Smooth muscle cell (in vitro differentiated cells): Measurements from ENCODE around the gene PNMA8B. TPM values are rescaled to one million over a fixed set of nuclear protein-coding genes. Genes with fewer than 3 reads are reported as not detected.

ENCODE experiments used
- DNase-seq: peaks from one replicate; lab custom pipeline; 2025; ENCODE audit not compliant: unreplicated experiment; lab: John Stamatoyannopoulos, UW
- H2AFZ ChIP-seq: fragments of 200-600 bp; sonication (generic); 2 replicates; pipeline ENCODE4 v1.6.0; 2016; ENCODE audit warnings: antibody characterized with exemption, low read depth, mild to moderate bottlenecking
- H3F3A ChIP-seq: fragments of 200-600 bp; sonication (generic); 2 replicates; pipeline ENCODE4 v1.6.0; 2017; ENCODE audit warnings: antibody characterized with exemption, low read depth
- H3K27ac ChIP-seq: fragments of 200-600 bp; sonication (generic); 2 replicates; pipeline ENCODE4 v1.5.1; 2016; ENCODE audit warnings: low read depth, mild to moderate bottlenecking
- H3K27me3 ChIP-seq: fragments of 200-600 bp; sonication (generic); 2 replicates; pipeline ENCODE4 v1.6.1; 2016; ENCODE audit warnings: low read depth, mild to moderate bottlenecking
- H3K36me3 ChIP-seq: fragments of 200-600 bp; sonication (generic); 2 replicates; pipeline ENCODE4 v1.5.1; 2016; ENCODE audit warnings: low read depth
- H3K4me1 ChIP-seq: fragments of 200-600 bp; sonication (generic); 2 replicates; pipeline ENCODE4 v1.5.1; 2016; ENCODE audit warnings: low read depth
- H3K4me2 ChIP-seq: fragments of 200-600 bp; sonication (generic); 2 replicates; pipeline ENCODE4 v1.6.0; 2016; ENCODE audit warnings: mild to moderate bottlenecking
- H3K4me3 ChIP-seq: fragments of 200-600 bp; sonication (generic); 2 replicates; pipeline ENCODE4 v1.5.1; 2016; ENCODE audit warnings: mild to moderate bottlenecking
- H3K79me2 ChIP-seq: fragments of 200-600 bp; sonication (generic); 2 replicates; pipeline ENCODE4 v1.6.0; 2016; ENCODE audit warnings: low read depth, mild to moderate bottlenecking
- H3K9ac ChIP-seq: fragments of 200-600 bp; sonication (generic); 2 replicates; pipeline ENCODE4 v1.6.0; 2016; ENCODE audit warnings: low read depth
- H3K9me3 ChIP-seq: fragments of 200-600 bp; sonication (generic); replicated peaks from 2 replicates; pipeline ENCODE4 v1.5.1; 2016; ENCODE audit warnings: low read depth
- H4K20me1 ChIP-seq: fragments of 200-600 bp; sonication (generic); 2 replicates; pipeline ENCODE4 v1.6.0; 2016; ENCODE audit warnings: low read depth
- WGBS: methylation state at CpG from one replicate; pipeline ENCODE4 v1.1.7; 2016; ENCODE audit warnings: low lambda C conversion rate; 5-methylcytosine and 5-hydroxymethylcytosine counted together
- polyA plus RNA-seq: library from polyadenylated mRNA; unstranded; fragments of >200 nt; fragmentation: Nextera tagmentation; extraction: Ambion mirVana; gene quantifications from 2 replicates; pipeline ENCODE4 v1.2.1, GENCODE V29; 2016
- total RNA-seq: library from RNA; depleted of rRNA; stranded (reverse); fragments of >200 nt; gene quantifications from 2 replicates; pipeline ENCODE4 v1.2.3, GENCODE V29; 2014
- TF ChIP-seq, protein P1 (sequence below): fragments of 200-600 bp; sonication (generic); IDR thresholded peaks from 2 replicates; pipeline ENCODE4 v1.5.1; 2017; ENCODE audit warnings: borderline replicate concordance, mild to moderate bottlenecking, antibody characterized with exemption; ENCODE audit not compliant: insufficient read depth, poor library complexity, severe bottlenecking

PNMA8B gene
- total and polyA plus RNA-seq, 2 experiments from 2014 or later: 1.0 to 1.2 TPM

DNA sequence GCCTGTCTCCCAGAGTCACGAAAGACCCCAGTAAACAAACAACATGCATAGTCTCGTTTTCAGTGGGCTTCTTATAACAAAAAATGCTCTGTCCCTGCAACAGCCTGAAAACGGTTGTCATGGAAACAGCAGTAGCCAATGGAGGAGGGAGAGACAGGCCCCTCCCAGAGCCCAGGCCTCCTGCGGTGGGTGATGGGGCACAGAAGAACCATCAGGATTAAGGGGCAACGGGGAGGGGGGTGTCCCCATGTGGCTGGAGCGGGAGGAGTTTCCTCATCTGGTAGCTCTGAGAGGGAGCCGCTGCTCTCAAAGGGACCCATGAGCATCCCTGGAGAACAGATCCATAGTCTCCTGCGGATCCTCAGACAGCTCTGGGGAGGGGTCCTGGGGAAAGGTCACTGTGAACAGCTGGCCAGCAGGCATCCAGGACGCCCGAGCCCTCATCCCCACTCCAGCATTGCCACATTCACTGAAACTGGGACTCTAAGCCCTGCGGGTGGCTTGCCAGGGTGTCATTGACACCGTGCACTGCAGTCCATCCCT, 37.5 kb upstream of the PNMA8B start:
- H3K4me2 ChIP-seq: no peak overlapping the region
- no peaks in the 10 kb centered on the region for H4K20me1 ChIP-seq
- H3K79me2 ChIP-seq: no peaks in the 10 kb centered on the region
- TF ChIP-seq, protein P1, sequence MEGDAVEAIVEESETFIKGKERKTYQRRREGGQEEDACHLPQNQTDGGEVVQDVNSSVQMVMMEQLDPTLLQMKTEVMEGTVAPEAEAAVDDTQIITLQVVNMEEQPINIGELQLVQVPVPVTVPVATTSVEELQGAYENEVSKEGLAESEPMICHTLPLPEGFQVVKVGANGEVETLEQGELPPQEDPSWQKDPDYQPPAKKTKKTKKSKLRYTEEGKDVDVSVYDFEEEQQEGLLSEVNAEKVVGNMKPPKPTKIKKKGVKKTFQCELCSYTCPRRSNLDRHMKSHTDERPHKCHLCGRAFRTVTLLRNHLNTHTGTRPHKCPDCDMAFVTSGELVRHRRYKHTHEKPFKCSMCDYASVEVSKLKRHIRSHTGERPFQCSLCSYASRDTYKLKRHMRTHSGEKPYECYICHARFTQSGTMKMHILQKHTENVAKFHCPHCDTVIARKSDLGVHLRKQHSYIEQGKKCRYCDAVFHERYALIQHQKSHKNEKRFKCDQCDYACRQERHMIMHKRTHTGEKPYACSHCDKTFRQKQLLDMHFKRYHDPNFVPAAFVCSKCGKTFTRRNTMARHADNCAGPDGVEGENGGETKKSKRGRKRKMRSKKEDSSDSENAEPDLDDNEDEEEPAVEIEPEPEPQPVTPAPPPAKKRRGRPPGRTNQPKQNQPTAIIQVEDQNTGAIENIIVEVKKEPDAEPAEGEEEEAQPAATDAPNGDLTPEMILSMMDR: no peak
- no peaks in the 10 kb centered on the region for H3F3A ChIP-seq
- H3K27me3 ChIP-seq: no peaks in the 10 kb centered on the region
- no peak overlapping the region for H3K27ac ChIP-seq
- no peaks in the 10 kb centered on the region for H3K36me3 ChIP-seq
- H2AFZ ChIP-seq: no peak overlapping the region
- 84% methylated on average over 12 of the region's 12 CpGs for WGBS
- no peak overlapping the region for H3K4me3 ChIP-seq
- peaks cover 5% of the 10 kb centered on the region for H3K4me1 ChIP-seq
- DNase-seq: no peak
- no peaks in the 10 kb centered on the region for H3K9me3 ChIP-seq
- no peak overlapping the region for H3K9ac ChIP-seq

GRCh38 chr19:46530636-46531035, 35.0 kb upstream of the PNMA8B start:
- no peaks in the 10 kb centered on the region for H3F3A ChIP-seq
- H3K36me3 ChIP-seq: no peaks in the 10 kb centered on the region
- no peak overlapping the region for H3K4me3 ChIP-seq
- H3K9ac ChIP-seq: no peak overlapping the region
- TF ChIP-seq, protein P1: no peak
- H3K27me3 ChIP-seq: no peaks in the 10 kb centered on the region
- no peaks in the 10 kb centered on the region for H3K9me3 ChIP-seq
- H3K4me1 ChIP-seq: peaks cover 5% of the 10 kb centered on the region
- H3K27ac ChIP-seq: no peak overlapping the region
- no peak for DNase-seq
- H3K79me2 ChIP-seq: no peaks in the 10 kb centered on the region
- WGBS: 85% methylated on average over 1 of the region's 1 CpG
- H4K20me1 ChIP-seq: no peaks in the 10 kb centered on the region
- H3K4me2 ChIP-seq: no peak overlapping the region
- no peak overlapping the region for H2AFZ ChIP-seq

DNA sequence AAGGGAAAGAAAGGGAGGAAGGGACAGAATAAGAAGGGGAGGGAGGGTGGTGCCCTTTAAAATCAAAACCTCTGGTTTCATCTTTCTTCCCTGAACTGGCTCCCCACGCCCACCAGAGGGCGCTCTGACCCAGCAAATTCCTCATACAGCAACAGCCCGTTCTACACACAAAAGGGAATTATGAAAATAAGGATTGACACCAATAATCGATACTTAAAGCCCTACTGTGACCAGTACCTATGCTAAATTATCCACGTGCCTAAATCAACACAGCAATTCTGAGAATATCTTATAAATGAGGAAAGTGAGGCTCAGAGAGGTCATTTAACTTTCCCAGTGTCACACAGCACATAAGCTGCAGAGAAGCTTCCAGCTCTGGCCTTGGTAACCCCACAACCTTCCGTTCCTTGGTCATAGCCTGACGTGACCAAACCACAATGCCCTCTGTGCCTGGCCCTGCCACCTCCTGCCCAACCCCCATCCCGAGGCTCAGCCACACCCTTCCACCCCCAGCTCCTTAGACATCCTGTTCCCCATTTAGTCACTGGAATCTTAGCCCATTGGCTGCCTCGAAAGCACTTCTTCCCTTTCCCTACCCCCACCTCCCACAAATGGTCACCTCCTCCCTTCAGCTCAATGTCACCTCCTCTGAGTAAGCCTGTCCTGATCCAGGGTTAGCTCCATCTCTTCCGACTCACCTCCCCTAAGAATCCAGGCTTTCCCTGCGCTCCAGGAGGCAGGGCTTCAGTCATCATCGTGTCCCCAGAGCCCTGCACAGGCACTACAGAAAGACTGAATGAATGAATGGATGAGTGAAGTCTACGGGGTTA, 34.2 kb upstream of the PNMA8B start:
- no peak overlapping the region for H3K27ac ChIP-seq
- no peaks in the 10 kb centered on the region for H3F3A ChIP-seq
- H3K9ac ChIP-seq: no peak overlapping the region
- H3K9me3 ChIP-seq: no peaks in the 10 kb centered on the region
- no peak overlapping the region for H3K4me3 ChIP-seq
- H3K27me3 ChIP-seq: no peaks in the 10 kb centered on the region
- H3K4me1 ChIP-seq: no peaks in the 10 kb centered on the region
- no peaks in the 10 kb centered on the region for H3K79me2 ChIP-seq
- H3K36me3 ChIP-seq: no peaks in the 10 kb centered on the region
- TF ChIP-seq, protein P1: peak; percentile 96
- peak; percentile 22 for DNase-seq
- H2AFZ ChIP-seq: no peak overlapping the region
- H3K4me2 ChIP-seq: no peak overlapping the region
- H4K20me1 ChIP-seq: no peaks in the 10 kb centered on the region
- WGBS: 18% methylated on average over 13 of the region's 13 CpGs
